Dermis microvascular lymphatic vessel endothelial cell (primary cell): ENCODE data around the gene KCNJ3. TPM values are rescaled to one million over a fixed set of nuclear protein-coding genes. Genes with fewer than 3 reads are reported as not detected.

Experiments
- DNase-seq, 2 donors: peaks; one replicate each; pipeline versions ENCODE4 v3.0.0 to v3.0.0-alpha.2; 2010; ENCODE audit warnings: low read depth in 2 of 2
- total RNA-seq: library from RNA; depleted of rRNA; stranded (reverse); fragments of >200 nt; gene quantifications from 2 replicates; pipeline ENCODE4 v1.2.1, GENCODE V29; 2014

KCNJ3 gene
- total RNA-seq, 1 donor from 2014 or later, result not detected

DNA sequence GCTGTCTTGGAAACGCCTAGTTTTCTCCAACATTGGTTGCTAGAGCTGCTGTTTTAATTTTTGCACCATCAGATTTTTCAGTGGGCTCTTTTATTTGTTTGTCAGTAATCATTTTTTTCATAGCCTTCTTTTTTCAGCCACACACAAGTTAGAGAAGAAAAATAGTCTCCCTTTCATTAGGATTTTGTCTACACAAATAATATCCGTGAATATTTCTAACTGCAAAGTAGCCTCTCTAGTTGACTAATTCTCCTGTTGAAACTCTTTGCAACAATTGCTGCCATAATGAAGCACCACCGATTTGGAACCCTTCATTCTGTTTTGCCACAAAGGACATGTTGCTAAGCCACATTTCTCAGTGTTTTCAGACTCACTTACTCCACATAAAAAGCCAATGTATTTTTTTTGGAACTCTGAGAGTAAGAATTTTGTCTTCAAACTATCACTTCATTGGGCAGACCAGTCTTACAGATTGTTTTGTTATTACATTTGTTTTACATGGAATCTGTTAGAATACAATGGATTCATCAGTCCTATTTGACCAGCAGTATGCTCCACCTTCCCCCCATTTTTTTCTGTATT is 9.6 kb downstream of the KCNJ3 start:
- DNase-seq, result no peak

GRCh38 chr2:154709215-154709614 is 10.7 kb downstream of the KCNJ3 start:
- DNase-seq, result no peak

GRCh38 chr2:154710078-154710477 is 11.6 kb downstream of the KCNJ3 start:
- DNase-seq, result no peak

DNA sequence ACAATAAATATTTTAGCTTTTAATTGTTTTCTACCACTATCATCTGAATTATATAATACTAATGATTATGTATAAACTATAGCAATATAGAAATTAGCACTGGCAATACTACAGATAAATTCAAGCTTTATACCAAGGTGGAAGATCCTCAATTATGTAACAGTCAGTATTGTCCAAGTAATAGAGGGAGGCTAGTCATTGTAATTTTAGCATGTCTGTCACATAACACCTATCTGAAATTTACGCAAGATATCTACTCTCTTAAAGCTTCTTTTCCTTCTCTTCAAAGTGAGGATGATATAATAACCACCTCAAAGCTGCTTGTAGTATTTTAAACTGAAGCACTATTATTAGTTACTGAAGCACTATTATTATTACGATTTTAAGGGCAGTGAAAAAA is 12.2 kb downstream of the KCNJ3 start:
- DNase-seq, result no peak

- DNase-seq, result no peak
Observed at GRCh38 chr2:154713675-154714074, 15.2 kb downstream of the KCNJ3 start.

DNA sequence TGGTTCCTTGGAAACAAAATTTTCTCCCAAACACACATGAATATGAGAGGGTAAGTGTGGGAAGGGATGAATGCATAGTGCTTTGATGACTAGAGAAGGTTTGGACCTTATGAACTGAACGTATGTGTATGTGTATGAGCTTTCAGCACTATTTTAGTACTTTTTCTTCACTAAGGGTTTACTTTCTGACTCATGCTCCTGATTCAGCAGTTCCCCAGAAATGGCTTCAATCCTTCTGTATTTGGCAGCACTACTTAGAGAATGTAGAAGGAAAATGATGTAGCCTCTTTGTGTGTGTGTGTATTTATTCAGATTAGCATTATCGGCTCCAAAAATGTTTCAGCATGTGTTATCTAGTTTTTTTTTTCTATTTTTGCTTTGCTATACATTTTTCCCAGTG is 22.2 kb downstream of the KCNJ3 start:
- no peak for DNase-seq

DNA sequence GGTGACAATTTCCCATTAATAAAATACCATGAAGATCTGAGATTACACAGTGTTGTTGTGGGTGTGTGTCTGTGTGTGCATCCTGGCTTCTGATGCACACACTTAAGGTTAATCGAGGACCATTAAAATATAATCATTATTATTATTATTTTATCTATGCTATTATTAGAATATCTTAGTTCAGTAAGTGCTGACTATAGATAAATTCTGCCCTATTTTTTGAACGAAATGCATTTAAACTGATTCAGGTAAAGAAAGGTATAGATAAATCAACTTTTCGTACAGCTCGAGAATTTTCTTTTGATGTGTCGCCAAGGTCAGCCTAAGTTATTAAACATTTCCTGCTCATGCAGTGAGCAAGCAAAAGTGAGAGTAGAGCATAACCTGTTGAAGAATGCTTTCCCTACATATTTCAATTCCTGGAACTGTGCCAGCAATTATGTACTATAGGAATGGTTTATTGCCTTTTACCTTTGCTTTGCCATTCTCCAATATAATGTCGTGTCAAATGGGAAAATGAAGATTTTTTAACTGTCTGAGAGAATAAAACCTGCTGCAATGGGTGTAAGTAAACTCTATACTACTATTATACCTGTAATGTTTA is 25.8 kb downstream of the KCNJ3 start:
- DNase-seq, result no peak

- DNase-seq, result no peak
Observed at GRCh38 chr2:154740361-154740760, 41.9 kb downstream of the KCNJ3 start.

GRCh38 chr2:154758871-154759270 is 60.4 kb downstream of the KCNJ3 start:
- DNase-seq, result no peak

DNA sequence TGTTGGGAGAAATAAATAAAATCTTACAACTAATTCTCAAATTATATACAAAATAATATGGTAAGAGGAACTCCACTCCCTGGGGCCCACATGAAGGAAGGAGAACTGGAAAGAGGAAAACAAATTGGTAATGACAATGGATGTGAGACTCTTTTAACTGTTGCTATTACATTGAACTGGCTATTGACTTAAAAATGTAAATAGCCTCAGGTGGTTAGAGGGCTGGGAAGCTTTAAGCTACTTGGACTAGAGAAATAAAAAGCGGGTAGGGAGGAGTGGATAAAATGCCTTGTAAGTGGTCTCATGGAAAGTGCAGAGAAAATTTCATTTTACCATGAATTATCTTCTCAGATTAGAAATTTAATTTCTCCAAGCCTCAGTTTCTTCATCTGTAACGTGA is 64.1 kb downstream of the KCNJ3 start:
- DNase-seq, result no peak

- DNase-seq, result no peak
Observed at GRCh38 chr2:154771664-154772284, 73.3 kb downstream of the KCNJ3 start.

- DNase-seq, result no peak
Observed at GRCh38 chr2:154776825-154777224, 78.3 kb downstream of the KCNJ3 start.

- no peak for DNase-seq
Observed at GRCh38 chr2:154794406-154794805, 95.9 kb downstream of the KCNJ3 start.

- no peak for DNase-seq
Observed at GRCh38 chr2:154795651-154796050, 97.2 kb downstream of the KCNJ3 start.

DNA sequence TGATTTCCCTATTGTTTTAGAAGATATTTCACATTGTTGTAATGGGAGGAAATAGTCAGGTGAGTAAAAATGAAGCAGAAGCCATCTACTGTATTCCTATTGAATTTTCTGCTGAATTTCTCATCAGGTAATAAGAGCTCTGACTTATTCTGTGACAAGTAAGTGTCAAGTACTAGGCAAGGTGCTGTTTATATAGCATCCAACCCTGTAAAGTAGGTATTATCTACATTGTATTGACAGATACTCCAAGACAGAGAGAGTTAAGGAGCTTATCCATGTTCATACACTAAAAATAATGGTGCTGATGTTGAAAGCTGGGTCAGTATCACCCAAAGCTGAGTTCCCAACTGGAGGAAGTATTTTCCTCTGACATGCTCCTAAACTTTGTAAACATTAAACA is 106.0 kb downstream of the KCNJ3 start:
- no peak for DNase-seq

GRCh38 chr2:154813636-154814035 is 115.1 kb downstream of the KCNJ3 start:
- DNase-seq, result no peak

DNA sequence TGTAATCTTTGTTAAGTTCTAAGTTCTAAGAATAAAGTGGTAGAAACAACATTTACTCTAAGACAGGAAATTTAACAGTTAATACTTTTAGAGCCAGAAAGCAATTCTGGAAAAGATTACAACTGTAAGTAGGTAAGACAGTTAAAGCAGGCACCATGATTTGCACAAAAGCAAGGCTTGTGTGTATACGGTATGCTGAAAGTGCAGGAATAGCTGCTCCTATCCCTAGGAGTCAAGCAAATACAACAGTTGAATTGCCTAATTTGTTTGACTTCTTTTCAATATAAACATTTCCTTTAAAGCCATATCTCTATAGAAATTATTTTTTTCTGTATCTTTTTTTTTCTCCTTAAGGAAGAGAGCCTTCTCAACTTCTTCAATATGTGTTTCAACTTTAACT is 116.4 kb downstream of the KCNJ3 start:
- DNase-seq, result no peak

DNA sequence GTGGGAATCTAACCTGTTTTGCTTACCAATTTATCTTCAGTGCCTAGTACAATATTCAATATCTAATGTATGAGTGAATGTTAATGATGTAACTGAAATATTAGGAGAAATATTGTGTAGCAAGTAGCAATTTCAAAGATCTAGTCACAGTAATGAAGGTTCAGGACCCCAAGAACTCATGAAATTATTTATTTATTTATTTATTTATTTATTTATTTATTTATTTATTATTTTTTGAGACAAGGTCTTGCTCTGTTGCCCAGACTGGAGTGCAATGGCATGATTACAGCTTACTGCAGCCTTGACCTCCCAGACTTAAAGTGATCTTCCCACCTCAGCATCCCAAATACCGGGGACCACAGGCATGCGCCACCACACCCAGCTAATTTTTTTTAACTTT is 126.9 kb downstream of the KCNJ3 start:
- no peak for DNase-seq

- no peak for DNase-seq
Observed at GRCh38 chr2:154826827-154827226, 128.3 kb downstream of the KCNJ3 start.

DNA sequence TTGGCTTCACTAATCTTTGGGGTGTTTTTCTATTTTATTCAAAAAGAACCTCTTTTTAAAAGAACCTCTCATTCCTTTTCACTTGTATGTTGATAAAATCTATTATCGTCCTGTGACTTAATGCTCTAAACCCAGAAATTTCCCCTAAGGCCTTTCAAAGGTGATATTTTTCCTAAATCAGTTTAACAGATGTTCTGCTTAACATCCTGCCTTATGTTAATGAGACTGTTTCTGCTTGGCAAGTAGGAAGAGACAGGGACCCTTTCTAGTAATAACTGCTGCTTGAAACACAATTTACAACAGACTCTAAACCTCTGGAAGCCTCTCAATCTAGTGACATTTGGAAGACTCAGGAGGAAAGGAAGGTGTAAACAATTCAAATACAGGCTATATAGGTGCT is 128.8 kb downstream of the KCNJ3 start:
- DNase-seq, result no peak

- DNase-seq, result no peak
Observed at GRCh38 chr2:154832711-154833110, 134.2 kb downstream of the KCNJ3 start.

GRCh38 chr2:154836632-154837031 is 138.1 kb downstream of the KCNJ3 start:
- no peak for DNase-seq

- DNase-seq, result no peak
Observed at GRCh38 chr2:154837035-154837434, 138.5 kb downstream of the KCNJ3 start.
